ENCODE data around the gene XYLB. TPM values are rescaled to one million over a fixed set of nuclear protein-coding genes. Genes with fewer than 3 reads are reported as not detected.

Gene XYLB
- polyA plus RNA-seq, 1 of the 3 experiments (the other 2 are of a cell fraction) = 2.7 TPM

- Histone ChIP-seq H3K4me3 (ENCODE audit: low read depth in 2 of 2, low read length in 1 of 2) (no peak overlapping the region), H3K27ac (ENCODE audit: low read depth in 2 of 2, low read length in 1 of 2) (no peak overlapping the region), H3K9me2 (no peaks in the 10 kb centered on the region), H4K20me1 (ENCODE audit: insufficient read depth) (no peaks in the 10 kb centered on the region), H3K79me2 (ENCODE audit: insufficient read depth) (no peaks in the 10 kb centered on the region), H3F3A (replicated peaks; ENCODE audit: insufficient read depth) (no peaks in the 10 kb centered on the region), H3K36me3 (replicated peaks in 1 of 2; ENCODE audit: control insufficient read depth in 1 of 2, insufficient read depth in 2 of 2, low read length in 1 of 2) (no peaks in the 10 kb centered on the region), H3K27me3 (ENCODE audit: insufficient read depth) (no peaks in the 10 kb centered on the region; the same call in 1 of the 2 replicates), H3K9ac (no peak overlapping the region), H3K4me2 (no peak overlapping the region), H3K9me3 (no peaks in the 10 kb centered on the region), H3K4me1 (ENCODE audit: control insufficient read depth in 1 of 2, insufficient read depth in 2 of 2, low read depth in 1 of 2, low read length in 1 of 2) (peaks cover 0 to 22% of the 10 kb centered on the region in 2 experiments; a peak in 1 of 4 replicates), H2AFZ (ENCODE audit: low read depth) (no peak overlapping the region)
- POLR2A ChIA-PET = no interaction called here
- CTCF ChIA-PET = interaction anchor here (0.9 to 3.5 kb wide), 2 partner anchors 15 to 34 kb away, joined by 3 to 15 read pairs; partner anchors contain the start of gene XYLB
- TF ChIP-seq IRF3 (IDR thresholded peaks at IDR 0.05; ENCODE audit: low read depth, low read length) = no peak
- TF ChIP-seq TEAD4 (IDR thresholded peaks at IDR 0.05; ENCODE audit: borderline replicate concordance, insufficient read depth) = no peak
- TF ChIP-seq TAF1 (IDR thresholded peaks at IDR 0.05; ENCODE audit: borderline replicate concordance, low read depth, low read length) = no peak
- TF ChIP-seq CTCF (IDR thresholded peaks at IDR 0.05) = no peak
- no peak for TF ChIP-seq MXI1 (IDR thresholded peaks at IDR 0.05; ENCODE audit: low read depth, low read length)
- TF ChIP-seq POLR2AphosphoS5 (IDR thresholded peaks at IDR 0.05; ENCODE audit: low read depth, low read length) = no peak
- no peak for TF ChIP-seq MAX (IDR thresholded peaks at IDR 0.05; ENCODE audit: low read depth)
- no peak for TF ChIP-seq FOSL2 (IDR thresholded peaks at IDR 0.05; ENCODE audit: borderline replicate concordance, low read depth)
- TF ChIP-seq EP300 (IDR thresholded peaks at IDR 0.05; ENCODE audit: borderline replicate concordance in 1 of 2, low read depth in 1 of 2, low read length in 1 of 2) = no peak
- TF ChIP-seq JUND (IDR thresholded peaks at IDR 0.05) = no peak
- TF ChIP-seq SIN3A (IDR thresholded peaks at IDR 0.05; ENCODE audit: borderline replicate concordance, low read depth, low read length) = no peak
- no peak for TF ChIP-seq SMC3 (IDR thresholded peaks at IDR 0.05; ENCODE audit: low read depth, low read length)
- TF ChIP-seq ELF1 (IDR thresholded peaks at IDR 0.05) = no peak
- TF ChIP-seq YY1 (IDR thresholded peaks at IDR 0.05; ENCODE audit: low read depth) = no peak
- TF ChIP-seq USF1 (IDR thresholded peaks at IDR 0.05; ENCODE audit: borderline replicate concordance, low read depth) = no peak
- DNase-seq = no peak
- WGBS (ENCODE audit: low lambda C conversion rate) = 69% methylated on average over 3 of the region's 3 CpGs
Observed at GRCh38 chr3:38312356-38312755, 34.2 kb upstream of the XYLB start.
